Skeletal muscle tissue (tissue), 4 donors: ENCODE results near the gene ZNF28. TPM values are rescaled to one million over a fixed set of nuclear protein-coding genes. Genes with fewer than 3 reads are reported as not detected.
A peak's percentile ranks its signal among the peaks of the same experiment; 100 is the strongest.
"Not testable (repeated sequence)": the region's sequence is repeated elsewhere in the genome, so short reads cannot be mapped to it uniquely, and the experiment has no call there.

Experiments used
- H3K27ac ChIP-seq: one replicate; pipeline ENCODE4 v1.7.0; 2013; ENCODE audit warnings: mild to moderate bottlenecking, low read depth, low read length, inconsistent platforms
- H3K27me3 ChIP-seq, 3 donors: one replicate each; pipeline ENCODE4 v1.7.0; 2013; ENCODE audit warnings: low read length in 3 of 3; ENCODE audit not compliant: control insufficient read depth in 3 of 3, insufficient read depth in 3 of 3
- H3K36me3 ChIP-seq, 3 donors: one replicate each; pipeline ENCODE4 v1.7.0; 2013; ENCODE audit warnings: low read length in 3 of 3; ENCODE audit not compliant: control insufficient read depth in 3 of 3, insufficient read depth in 3 of 3
- H3K4me1 ChIP-seq, 3 donors: one replicate each; pipeline ENCODE4 v1.7.0; 2013; ENCODE audit warnings: low read length in 3 of 3, mild to moderate bottlenecking in 3 of 3; ENCODE audit not compliant: control insufficient read depth in 3 of 3, insufficient read depth in 3 of 3
- H3K4me3 ChIP-seq, 3 donors: one replicate each; pipeline ENCODE4 v1.7.0; 2013; ENCODE audit warnings: low read length in 3 of 3
- H3K9ac ChIP-seq, 3 donors: one replicate each; pipeline ENCODE4 v1.7.0; 2013; ENCODE audit warnings: low read length in 3 of 3, mild to moderate bottlenecking in 3 of 3, moderate library complexity in 2 of 3, low read depth in 1 of 3
- H3K9me3 ChIP-seq, 3 donors: one replicate each; pipeline ENCODE4 v1.7.0; 2013; ENCODE audit warnings: low read length in 3 of 3; ENCODE audit not compliant: control insufficient read depth in 3 of 3
- total RNA-seq: library from RNA; depleted of rRNA; stranded (reverse); fragments of >200 nt; gene quantifications from one replicate; pipeline ENCODE4 v1.2.3, GENCODE V29; 2014
- donor health status: Osteomylitis.

The ZNF28 gene
- total RNA-seq: 3.1 TPM

GRCh38 chr19:52821204-52821960 is at the start of gene ZNF28:
Gene ZNF28, minus strand, starts transcription at chr19:52821633. Its CDS starts 3,675 bp downstream, at chr19:52817958.
- not testable (repeated sequence) for H3K4me1 ChIP-seq, H3K27me3 ChIP-seq, H3K36me3 ChIP-seq, H3K9me3 ChIP-seq
- Histone ChIP-seq H3K27ac (peak within 1 kb of the TSS; percentile 25), H3K4me3 (peak within 1 kb of the TSS; percentile 65 to 77 (median 65)), H3K9ac (peak within 1 kb of the TSS; percentile 57 to 68 (median 65))

GRCh38 chr19:52868031-52868430 is 46.6 kb upstream of the ZNF28 start:
- H3K9ac ChIP-seq, H3K9me3 ChIP-seq, H3K27me3 ChIP-seq, H3K27ac ChIP-seq, H3K36me3 ChIP-seq, H3K4me3 ChIP-seq, H3K4me1 ChIP-seq: not testable (repeated sequence)

- peak within 1 kb of the TSS; percentile 69 to 78 (median 71) for H3K9ac ChIP-seq
- H3K4me1 ChIP-seq, H3K9me3 ChIP-seq, H3K27ac ChIP-seq, H3K27me3 ChIP-seq: not testable (repeated sequence)
- H3K36me3 ChIP-seq: peaks cover 6 to 11% (median 7%) of the 10 kb centered on the region in 3 donors
- H3K4me3 ChIP-seq: peak within 1 kb of the TSS; percentile 71 to 83 (median 79)
These were observed 36.2 kb upstream of the ZNF28 start, which contains the start of gene ZNF468 for GRCh38 chr19:52857378-52858191. Gene ZNF468, minus strand, starts transcription at chr19:52857619. Its CDS starts 3,347 bp downstream, at chr19:52854272.

GRCh38 chr19:52856540-52857377 is 35.3 kb upstream of the ZNF28 start:
- H3K27me3 ChIP-seq, H3K27ac ChIP-seq, H3K4me1 ChIP-seq, H3K9me3 ChIP-seq: not testable (repeated sequence)
- Histone ChIP-seq H3K36me3 (peaks cover 6 to 11% (median 7%) of the 10 kb centered on the region in 3 donors), H3K9ac (peak overlapping the region; percentile 69 to 78 (median 71)), H3K4me3 (peak overlapping the region; percentile 71 to 83 (median 79))

- H3K27me3 ChIP-seq, H3K9me3 ChIP-seq, H3K4me3 ChIP-seq, H3K4me1 ChIP-seq, H3K27ac ChIP-seq, H3K9ac ChIP-seq: not testable (repeated sequence)
- peaks cover 41 to 58% (median 51%) of the 10 kb centered on the region in 3 donors for H3K36me3 ChIP-seq
These were observed 25.9 kb upstream of the ZNF28 start for GRCh38 chr19:52847352-52847751.

GRCh38 chr19:52840825-52841465 is 19.5 kb upstream of the ZNF28 start:
- H3K27ac ChIP-seq, H3K9ac ChIP-seq, H3K27me3 ChIP-seq, H3K4me1 ChIP-seq: not testable (repeated sequence)
- H3K9me3 ChIP-seq: peaks cover 2 to 29% (median 3%) of the 10 kb centered on the region in 3 donors
- H3K36me3 ChIP-seq: peaks cover 52 to 61% (median 60%) of the 10 kb centered on the region in 3 donors
- peak overlapping the region in 1 of 3 donors; percentile 1 for H3K4me3 ChIP-seq

GRCh38 chr19:52834289-52834688 is 12.9 kb upstream of the ZNF28 start:
- not testable (repeated sequence) for H3K27ac ChIP-seq, H3K36me3 ChIP-seq, H3K9me3 ChIP-seq, H3K27me3 ChIP-seq, H3K9ac ChIP-seq, H3K4me1 ChIP-seq, H3K4me3 ChIP-seq

- H3K36me3 ChIP-seq, H3K9ac ChIP-seq, H3K4me1 ChIP-seq, H3K4me3 ChIP-seq, H3K27ac ChIP-seq, H3K9me3 ChIP-seq, H3K27me3 ChIP-seq: not testable (repeated sequence)
These were observed 12.1 kb upstream of the ZNF28 start for GRCh38 chr19:52833541-52833940.

GRCh38 chr19:52829866-52830265 is 8.4 kb upstream of the ZNF28 start:
- H3K36me3 ChIP-seq, H3K27ac ChIP-seq, H3K9ac ChIP-seq, H3K27me3 ChIP-seq, H3K4me3 ChIP-seq, H3K4me1 ChIP-seq, H3K9me3 ChIP-seq: not testable (repeated sequence)
